T-cell (primary cell): Measurements from ENCODE around the gene ARHGAP21. TPM values are rescaled to one million over a fixed set of nuclear protein-coding genes. Genes with fewer than 3 reads are reported as not detected.
"Not testable (repeated sequence)": the region's sequence is repeated elsewhere in the genome, so short reads cannot be mapped to it uniquely, and the experiment has no call there.

Experiments used
- ATAC-seq, 4 experiments: fragments of 200-7000 bp in 3 of 4; fragments of 150-1000 bp in 1 of 4; cut with Tn5 transposase; replicated peaks in 1 of 4; 1 replicate in 3 of 4; 2 replicates in 1 of 4; pipeline ENCODE4 v1.10.0; 2021; ENCODE audit warnings: moderate library complexity in 3 of 4, mild to moderate bottlenecking in 2 of 4, moderate number of reproducible peaks in 1 of 4
- CTCF ChIA-PET, 2 donors: fragments of 300-600 bp; sonication (Branson Sonifier 250); formaldehyde crosslinking; loops; one replicate each; lab custom pipeline; 2022; ENCODE audit warnings: antibody characterized with exemption in 2 of 2; lab: Charles Lee
- POLR2A ChIA-PET, 2 donors: fragments of 300-600 bp; sonication (Branson Sonifier 250); formaldehyde crosslinking; loops; one replicate each; lab custom pipeline; 2022; ENCODE audit warnings: antibody characterized with exemption in 2 of 2; lab: Charles Lee
- DNase-seq, 35 experiments: peaks; one replicate each; pipeline versions ENCODE4 v3.0.0 to v3.0.0-alpha.2; 2013 to 2023
- H3K27ac ChIP-seq: one replicate; pipeline ENCODE4 v1.5.1; 2013; ENCODE audit warnings: low read length
- H3K27me3 ChIP-seq, 2 experiments: replicated peaks in 1 of 2; 1 replicate in 1 of 2; 2 replicates in 1 of 2; pipeline versions ENCODE4 v1.6.1 to v1.7.0; 2013; ENCODE audit warnings: low read length in 1 of 2, mixed read lengths in 1 of 2; ENCODE audit not compliant: control insufficient read depth in 2 of 2, insufficient read depth in 2 of 2; ENCODE audit errors: extremely low read depth in 1 of 2
- H3K36me3 ChIP-seq, 2 donors: 1 replicate in 1 of 2; 2 replicates in 1 of 2; pipeline versions ENCODE4 v1.6.1 to v1.7.0; 2013; ENCODE audit warnings: low read length in 1 of 2; ENCODE audit not compliant: control insufficient read depth in 2 of 2, insufficient read depth in 1 of 2; ENCODE audit errors: extremely low read depth in 1 of 2
- H3K4me1 ChIP-seq, 2 experiments: 1 replicate in 1 of 2; 2 replicates in 1 of 2; pipeline versions ENCODE4 v1.6.1 to v1.7.0; 2013; ENCODE audit warnings: low read length in 2 of 2, mixed read lengths in 1 of 2; ENCODE audit not compliant: insufficient read depth in 2 of 2, control insufficient read depth in 1 of 2; ENCODE audit errors: extremely low read depth in 1 of 2
- H3K4me3 ChIP-seq, 2 donors: 1 replicate in 1 of 2; 2 replicates in 1 of 2; pipeline versions ENCODE4 v1.5.1 to v1.7.0; 2013; ENCODE audit warnings: mild to moderate bottlenecking in 2 of 2, low read length in 1 of 2, moderate library complexity in 1 of 2; ENCODE audit not compliant: control insufficient read depth in 1 of 2; ENCODE audit errors: extremely low read depth in 1 of 2
- H3K9me3 ChIP-seq: 2 replicates; pipeline ENCODE4 v1.7.0; 2013
- H3K27ac Mint-ChIP-seq, 2 donors: one replicate each; pipeline ENCODE4 v1.8.0; 2020 to 2021; ENCODE audit warnings: mild to moderate bottlenecking in 2 of 2, mixed read lengths in 2 of 2
- H3K27me3 Mint-ChIP-seq, 2 donors: one replicate each; pipeline ENCODE4 v1.8.0; 2021 to 2022; ENCODE audit warnings: mixed read lengths in 2 of 2
- H3K36me3 Mint-ChIP-seq: one replicate; pipeline ENCODE4 v1.8.0; 2021; ENCODE audit warnings: mixed read lengths
- H3K4me1 Mint-ChIP-seq, 3 donors: one replicate each; pipeline ENCODE4 v1.8.0; 2020 to 2022; ENCODE audit warnings: mixed read lengths in 3 of 3, mild to moderate bottlenecking in 1 of 3
- H3K4me3 Mint-ChIP-seq, 3 donors: one replicate each; pipeline ENCODE4 v1.8.0; 2020 to 2022; ENCODE audit warnings: mild to moderate bottlenecking in 3 of 3, mixed read lengths in 3 of 3, moderate library complexity in 3 of 3
- H3K9me3 Mint-ChIP-seq, 3 donors: one replicate each; pipeline ENCODE4 v1.8.0; 2020 to 2022; ENCODE audit warnings: mixed read lengths in 3 of 3
- WGBS: methylation state at CpG from one replicate; pipeline ENCODE4 v1.1.5; 2013; ENCODE audit warnings: missing lambda C conversion rate; ENCODE audit not compliant: insufficient coverage; 5-methylcytosine and 5-hydroxymethylcytosine counted together
- total RNA-seq, 35 experiments: library from RNA in 6 of 35; stranded (reverse) in 6 of 35; fragments of 120-200 nt in 1 of 35; gene quantifications; one replicate each; pipeline versions ENCODE4 v1.2.1 to v1.2.4 and lab custom pipeline; 2013 to 2026

Gene ARHGAP21
- total RNA-seq, 5 donors from 2014 or later (not counting 1 experiment from before 2014, with no cell fraction given): 19.1 to 45.8 (median 26.1) TPM

DNA sequence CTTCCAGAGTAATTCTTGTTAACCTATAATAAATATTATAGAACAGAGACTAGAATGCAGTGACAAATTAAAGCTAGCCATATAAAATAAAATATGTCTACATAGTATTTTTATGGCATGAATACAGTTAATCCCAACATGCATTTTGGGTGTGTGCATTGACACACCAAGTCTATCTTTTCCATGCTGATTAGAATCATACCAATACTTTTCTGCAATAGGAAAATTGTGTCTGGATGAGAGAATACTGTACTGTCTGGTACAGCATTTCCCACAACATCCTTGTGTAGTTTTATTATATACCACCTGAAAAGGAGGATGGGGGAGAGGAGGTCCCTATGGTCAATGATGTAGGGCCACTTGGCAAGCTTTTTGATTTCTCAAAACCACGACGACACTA, 100.3 kb downstream of the ARHGAP21 start:
- CTCF ChIA-PET: no interaction called here
- Mint-ChIP-seq H3K4me1 (peaks cover 15 to 46% (median 34%) of the 10 kb centered on the region in 3 donors), H3K4me3 (peak overlapping the region; percentile 63 to 69 (median 65)), H3K27me3 (no peaks in the 10 kb centered on the region), H3K27ac (peak overlapping the region; percentile 87 to 93), H3K9me3 (no peaks in the 10 kb centered on the region), H3K36me3 (peaks cover 12% of the 10 kb centered on the region)
- H3K36me3 ChIP-seq: no peaks in the 10 kb centered on the region
- H3K27ac ChIP-seq: peak overlapping the region; percentile 72
- H3K4me1 ChIP-seq: peaks cover 11 to 25% of the 10 kb centered on the region in 2 experiments
- no peak overlapping the region for H3K4me3 ChIP-seq
- DNase-seq (no peak), ATAC-seq (no peak)
- no peaks in the 10 kb centered on the region for H3K27me3 ChIP-seq
- POLR2A ChIA-PET: interaction anchor here (0.6 to 1.0 kb wide), 2 partner anchors 13 to 1940 kb away, joined by 3 to 5 read pairs; no protein-coding TSS in a partner anchor
- H3K9me3 ChIP-seq: no peaks in the 10 kb centered on the region
- no CpG with 5 or more reads among the region's 2 CpGs for WGBS

DNA sequence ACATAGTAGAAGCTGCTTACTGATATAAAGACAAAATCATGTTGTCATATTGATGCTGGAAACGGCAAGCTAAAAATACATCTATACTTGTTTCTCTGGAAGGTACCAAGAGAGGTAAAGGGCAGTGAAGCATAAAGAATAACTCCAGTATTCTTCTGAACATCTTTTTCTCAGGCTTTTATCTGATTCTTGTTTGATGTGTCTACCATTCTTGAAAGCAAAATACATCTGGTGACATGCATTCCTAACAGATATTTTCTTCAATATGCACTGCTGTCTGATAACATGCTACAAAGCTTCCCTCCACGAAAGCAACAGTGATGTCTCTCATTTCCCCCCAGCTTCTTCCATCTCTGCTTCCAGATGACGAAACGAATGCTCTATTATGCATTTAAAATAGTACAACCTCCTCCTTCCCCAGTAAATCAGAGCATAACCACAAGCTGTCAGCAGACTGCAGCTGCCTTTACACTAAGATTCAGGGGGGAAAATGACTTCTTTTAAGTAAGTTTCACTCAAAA, 100.8 kb downstream of the ARHGAP21 start:
- Histone ChIP-seq H3K27me3 (no peaks in the 10 kb centered on the region), H3K4me3 (peak overlapping the region in 1 of 2 donors; percentile 1), H3K9me3 (no peaks in the 10 kb centered on the region), H3K4me1 (peaks cover 11 to 27% of the 10 kb centered on the region in 2 experiments), H3K36me3 (no peaks in the 10 kb centered on the region), H3K27ac (peak overlapping the region; percentile 72)
- H3K27ac Mint-ChIP-seq: peak overlapping the region; percentile 87 to 93
- CTCF ChIA-PET: interaction anchor here (0.5 to 1.8 kb wide), 13 partner anchors 10 to 458 kb away, joined by 3 to 15 read pairs (median 3); partner anchors contain the start of genes ENKUR (in 1 of the 2) and THNSL1 (in 1 of the 2)
- H3K9me3 Mint-ChIP-seq: no peaks in the 10 kb centered on the region
- WGBS: 38% methylated on average over 1 of the region's 4 CpGs
- ATAC-seq: peak; percentile 36 to 81 (median 56)
- peak in 27 of 35 experiments; percentile 2 to 69 (median 40) for DNase-seq
- peaks cover 13% of the 10 kb centered on the region for H3K36me3 Mint-ChIP-seq
- H3K27me3 Mint-ChIP-seq: no peaks in the 10 kb centered on the region
- H3K4me1 Mint-ChIP-seq: peaks cover 20 to 50% (median 37%) of the 10 kb centered on the region in 3 donors
- POLR2A ChIA-PET: interaction anchor here (0.5 to 1.4 kb wide), 6 partner anchors 100 to 1939 kb away, joined by 3 to 9 read pairs (median 4); partner anchors contain the start of genes ENKUR (in 1 of the 2) and THNSL1 (in 1 of the 2)
- peak overlapping the region; percentile 63 to 69 (median 65) for H3K4me3 Mint-ChIP-seq

GRCh38 chr10:24621035-24621795, 102.5 kb downstream of the ARHGAP21 start:
- CTCF ChIA-PET: interaction anchor here (0.7 to 1.8 kb wide), 5 partner anchors 8 to 395 kb away, joined by 3 to 15 read pairs (median 6); partner anchors contain the start of genes ENKUR (in 1 of the 2) and THNSL1 (in 1 of the 2)
- Mint-ChIP-seq H3K4me3 (peak overlapping the region in 1 of 3 donors; percentile 48), H3K4me1 (peaks cover 28 to 56% (median 41%) of the 10 kb centered on the region in 3 donors), H3K27ac (peak overlapping the region; percentile 94), H3K36me3 (peaks cover 11% of the 10 kb centered on the region)
- H3K27me3 Mint-ChIP-seq, H3K36me3 ChIP-seq, DNase-seq, H3K9me3 Mint-ChIP-seq, ATAC-seq, H3K27me3 ChIP-seq, H3K27ac ChIP-seq, H3K4me3 ChIP-seq, H3K9me3 ChIP-seq: not testable (repeated sequence)
- WGBS: 100% methylated on average over 1 of the region's 4 CpGs
- H3K4me1 ChIP-seq: peaks cover 11 to 27% of the 10 kb centered on the region in 2 experiments
- POLR2A ChIA-PET: interaction anchor here in 1 of 2 donors (0.5 to 0.7 kb wide), 2 partner anchors 327 to 1254 kb away, joined by 3 to 4 read pairs; no protein-coding TSS in a partner anchor

- H3K4me1 ChIP-seq: peaks cover 9 to 27% of the 10 kb centered on the region in 2 experiments
- POLR2A ChIA-PET, H3K27me3 ChIP-seq, CTCF ChIA-PET, H3K27me3 Mint-ChIP-seq, H3K9me3 Mint-ChIP-seq, DNase-seq, H3K27ac ChIP-seq, H3K4me3 Mint-ChIP-seq, H3K9me3 ChIP-seq, H3K4me3 ChIP-seq, H3K36me3 ChIP-seq, ATAC-seq: not testable (repeated sequence)
- Mint-ChIP-seq H3K4me1 (peaks cover 30 to 50% (median 37%) of the 10 kb centered on the region in 3 donors), H3K27ac (peak overlapping the region in 1 of 2 donors; percentile 58), H3K36me3 (peaks cover 15% of the 10 kb centered on the region)
- no CpG with 5 or more reads among the region's 8 CpGs for WGBS
Measured at GRCh38 chr10:24619994-24620310, 103.7 kb downstream of the ARHGAP21 start.

- H3K27me3 Mint-ChIP-seq, H3K4me3 Mint-ChIP-seq, POLR2A ChIA-PET, H3K9me3 ChIP-seq, ATAC-seq, H3K4me3 ChIP-seq, H3K36me3 ChIP-seq, H3K27ac ChIP-seq, H3K9me3 Mint-ChIP-seq, H3K27me3 ChIP-seq: not testable (repeated sequence)
- CTCF ChIA-PET: interaction anchor here in 1 of 2 donors (1.6 kb wide), 1 partner anchor 461 kb away, joined by 4 read pairs; no protein-coding TSS in a partner anchor
- H3K4me1 Mint-ChIP-seq: peaks cover 30 to 48% (median 37%) of the 10 kb centered on the region in 3 donors
- peak overlapping the region in 1 of 2 donors; percentile 75 for H3K27ac Mint-ChIP-seq
- peaks cover 15% of the 10 kb centered on the region for H3K36me3 Mint-ChIP-seq
- H3K4me1 ChIP-seq: peaks cover 9 to 27% of the 10 kb centered on the region in 2 experiments
- peak in 2 of 35 experiments; percentile 14 to 26 for DNase-seq
- 94% methylated on average over 3 of the region's 11 CpGs for WGBS
Measured at GRCh38 chr10:24619291-24619993, 104.2 kb downstream of the ARHGAP21 start.
